ENCODE results near the gene PLCG1. TPM values are rescaled to one million over a fixed set of nuclear protein-coding genes. Genes with fewer than 3 reads are reported as not detected.

PLCG1 gene
- total and polyA plus RNA-seq, 2 experiments from 2014 or later: 27.4 to 206 TPM

DNA sequence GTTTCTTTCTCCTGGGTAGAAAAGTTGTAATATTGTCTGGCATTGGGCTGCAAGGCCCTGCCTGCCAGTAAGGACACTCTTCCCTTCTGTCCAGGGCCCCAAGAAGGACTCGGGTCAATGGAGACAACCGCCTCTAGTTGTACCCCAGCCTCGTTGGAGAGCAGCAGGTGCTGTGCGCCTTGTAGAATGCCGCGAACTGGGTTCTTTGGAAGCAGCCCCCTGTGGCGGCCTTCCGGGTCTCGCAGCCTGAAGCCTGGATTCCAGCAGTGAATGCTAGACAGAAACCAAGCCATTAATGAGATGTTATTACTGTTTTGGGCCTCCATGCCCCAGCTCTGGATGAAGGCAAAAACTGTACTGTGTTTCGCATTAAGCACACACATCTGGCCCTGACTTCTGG is 37.0 kb downstream of the PLCG1 start (continued):
- TF ChIP-seq, protein P1, sequence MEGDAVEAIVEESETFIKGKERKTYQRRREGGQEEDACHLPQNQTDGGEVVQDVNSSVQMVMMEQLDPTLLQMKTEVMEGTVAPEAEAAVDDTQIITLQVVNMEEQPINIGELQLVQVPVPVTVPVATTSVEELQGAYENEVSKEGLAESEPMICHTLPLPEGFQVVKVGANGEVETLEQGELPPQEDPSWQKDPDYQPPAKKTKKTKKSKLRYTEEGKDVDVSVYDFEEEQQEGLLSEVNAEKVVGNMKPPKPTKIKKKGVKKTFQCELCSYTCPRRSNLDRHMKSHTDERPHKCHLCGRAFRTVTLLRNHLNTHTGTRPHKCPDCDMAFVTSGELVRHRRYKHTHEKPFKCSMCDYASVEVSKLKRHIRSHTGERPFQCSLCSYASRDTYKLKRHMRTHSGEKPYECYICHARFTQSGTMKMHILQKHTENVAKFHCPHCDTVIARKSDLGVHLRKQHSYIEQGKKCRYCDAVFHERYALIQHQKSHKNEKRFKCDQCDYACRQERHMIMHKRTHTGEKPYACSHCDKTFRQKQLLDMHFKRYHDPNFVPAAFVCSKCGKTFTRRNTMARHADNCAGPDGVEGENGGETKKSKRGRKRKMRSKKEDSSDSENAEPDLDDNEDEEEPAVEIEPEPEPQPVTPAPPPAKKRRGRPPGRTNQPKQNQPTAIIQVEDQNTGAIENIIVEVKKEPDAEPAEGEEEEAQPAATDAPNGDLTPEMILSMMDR (conservative IDR thresholded peaks at IDR 0.05; ENCODE audit: low read depth in 2 of 2): no peak
- TF ChIP-seq EZH2phosphoT487 (IDR thresholded peaks at IDR 0.05; ENCODE audit: unreplicated experiment) (no peak), NANOG (IDR thresholded peaks at IDR 0.05; ENCODE audit: borderline replicate concordance) (no peak), CREB1 (CRISPR knock-in tag; IDR thresholded peaks at IDR 0.05; ENCODE audit: low read depth) (no peak), POLR2AphosphoS5 (IDR thresholded peaks at IDR 0.05; ENCODE audit: low read depth) (no peak), STAT1 (IDR thresholded peaks at IDR 0.05; ENCODE audit: unreplicated experiment) (no peak)
- TF ChIP-seq, protein P2, sequence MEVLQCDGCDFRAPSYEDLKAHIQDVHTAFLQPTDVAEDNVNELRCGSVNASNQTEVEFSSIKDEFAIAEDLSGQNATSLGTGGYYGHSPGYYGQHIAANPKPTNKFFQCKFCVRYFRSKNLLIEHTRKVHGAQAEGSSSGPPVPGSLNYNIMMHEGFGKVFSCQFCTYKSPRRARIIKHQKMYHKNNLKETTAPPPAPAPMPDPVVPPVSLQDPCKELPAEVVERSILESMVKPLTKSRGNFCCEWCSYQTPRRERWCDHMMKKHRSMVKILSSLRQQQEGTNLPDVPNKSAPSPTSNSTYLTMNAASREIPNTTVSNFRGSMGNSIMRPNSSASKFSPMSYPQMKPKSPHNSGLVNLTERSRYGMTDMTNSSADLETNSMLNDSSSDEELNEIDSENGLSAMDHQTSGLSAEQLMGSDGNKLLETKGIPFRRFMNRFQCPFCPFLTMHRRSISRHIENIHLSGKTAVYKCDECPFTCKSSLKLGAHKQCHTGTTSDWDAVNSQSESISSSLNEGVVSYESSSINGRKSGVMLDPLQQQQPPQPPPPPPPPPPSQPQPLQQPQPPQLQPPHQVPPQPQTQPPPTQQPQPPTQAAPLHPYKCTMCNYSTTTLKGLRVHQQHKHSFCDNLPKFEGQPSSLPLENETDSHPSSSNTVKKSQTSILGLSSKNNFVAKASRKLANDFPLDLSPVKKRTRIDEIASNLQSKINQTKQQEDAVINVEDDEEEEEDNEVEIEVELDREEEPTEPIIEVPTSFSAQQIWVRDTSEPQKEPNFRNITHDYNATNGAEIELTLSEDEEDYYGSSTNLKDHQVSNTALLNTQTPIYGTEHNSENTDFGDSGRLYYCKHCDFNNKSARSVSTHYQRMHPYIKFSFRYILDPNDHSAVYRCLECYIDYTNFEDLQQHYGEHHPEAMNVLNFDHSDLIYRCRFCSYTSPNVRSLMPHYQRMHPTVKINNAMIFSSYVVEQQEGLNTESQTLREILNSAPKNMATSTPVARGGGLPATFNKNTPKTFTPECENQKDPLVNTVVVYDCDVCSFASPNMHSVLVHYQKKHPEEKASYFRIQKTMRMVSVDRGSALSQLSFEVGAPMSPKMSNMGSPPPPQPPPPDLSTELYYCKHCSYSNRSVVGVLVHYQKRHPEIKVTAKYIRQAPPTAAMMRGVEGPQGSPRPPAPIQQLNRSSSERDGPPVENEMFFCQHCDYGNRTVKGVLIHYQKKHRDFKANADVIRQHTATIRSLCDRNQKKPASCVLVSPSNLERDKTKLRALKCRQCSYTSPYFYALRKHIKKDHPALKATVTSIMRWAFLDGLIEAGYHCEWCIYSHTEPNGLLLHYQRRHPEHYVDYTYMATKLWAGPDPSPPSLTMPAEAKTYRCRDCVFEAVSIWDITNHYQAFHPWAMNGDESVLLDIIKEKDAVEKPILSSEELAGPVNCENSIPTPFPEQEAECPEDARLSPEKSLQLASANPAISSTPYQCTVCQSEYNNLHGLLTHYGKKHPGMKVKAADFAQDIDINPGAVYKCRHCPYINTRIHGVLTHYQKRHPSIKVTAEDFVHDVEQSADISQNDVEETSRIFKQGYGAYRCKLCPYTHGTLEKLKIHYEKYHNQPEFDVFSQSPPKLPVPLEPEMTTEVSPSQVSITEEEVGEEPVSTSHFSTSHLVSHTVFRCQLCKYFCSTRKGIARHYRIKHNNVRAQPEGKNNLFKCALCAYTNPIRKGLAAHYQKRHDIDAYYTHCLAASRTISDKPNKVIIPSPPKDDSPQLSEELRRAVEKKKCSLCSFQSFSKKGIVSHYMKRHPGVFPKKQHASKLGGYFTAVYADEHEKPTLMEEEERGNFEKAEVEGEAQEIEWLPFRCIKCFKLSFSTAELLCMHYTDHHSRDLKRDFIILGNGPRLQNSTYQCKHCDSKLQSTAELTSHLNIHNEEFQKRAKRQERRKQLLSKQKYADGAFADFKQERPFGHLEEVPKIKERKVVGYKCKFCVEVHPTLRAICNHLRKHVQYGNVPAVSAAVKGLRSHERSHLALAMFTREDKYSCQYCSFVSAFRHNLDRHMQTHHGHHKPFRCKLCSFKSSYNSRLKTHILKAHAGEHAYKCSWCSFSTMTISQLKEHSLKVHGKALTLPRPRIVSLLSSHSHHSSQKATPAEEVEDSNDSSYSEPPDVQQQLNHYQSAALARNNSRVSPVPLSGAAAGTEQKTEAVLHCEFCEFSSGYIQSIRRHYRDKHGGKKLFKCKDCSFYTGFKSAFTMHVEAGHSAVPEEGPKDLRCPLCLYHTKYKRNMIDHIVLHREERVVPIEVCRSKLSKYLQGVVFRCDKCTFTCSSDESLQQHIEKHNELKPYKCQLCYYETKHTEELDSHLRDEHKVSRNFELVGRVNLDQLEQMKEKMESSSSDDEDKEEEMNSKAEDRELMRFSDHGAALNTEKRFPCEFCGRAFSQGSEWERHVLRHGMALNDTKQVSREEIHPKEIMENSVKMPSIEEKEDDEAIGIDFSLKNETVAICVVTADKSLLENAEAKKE (CRISPR knock-in tag; IDR thresholded peaks at IDR 0.05): no peak

DNA sequence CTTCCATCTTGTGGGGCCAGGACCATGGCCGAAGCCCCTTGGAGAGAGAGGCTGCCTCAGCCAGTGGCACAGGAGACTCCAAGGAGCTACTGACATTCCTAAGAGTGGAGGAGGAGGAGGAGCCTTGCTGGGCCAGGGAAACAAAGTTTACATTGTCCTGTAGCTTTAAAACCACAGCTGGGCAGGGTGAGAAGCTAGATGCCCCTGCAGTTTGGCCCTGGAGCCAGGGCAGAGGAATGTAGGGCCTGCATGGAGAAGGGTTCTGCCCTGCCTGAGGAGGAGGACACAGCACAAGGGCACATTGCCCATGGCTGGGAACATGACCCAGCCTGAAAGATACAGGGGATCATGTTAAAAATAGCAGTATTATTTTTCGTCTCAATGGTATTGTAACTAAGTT is 37.4 kb downstream of the PLCG1 start:
- peaks cover 8% of the 10 kb centered on the region for H4K20me1 ChIP-seq (replicated peaks; ENCODE audit: insufficient read depth)
- TF ChIP-seq CREB1 (CRISPR knock-in tag; IDR thresholded peaks at IDR 0.05; ENCODE audit: low read depth) (no peak), NANOG (IDR thresholded peaks at IDR 0.05; ENCODE audit: borderline replicate concordance) (no peak), POLR2AphosphoS5 (IDR thresholded peaks at IDR 0.05; ENCODE audit: low read depth) (no peak), ZNF331 (CRISPR knock-in tag; IDR thresholded peaks at IDR 0.05; ENCODE audit: low read depth) (no peak), ZNF114 (CRISPR knock-in tag; IDR thresholded peaks at IDR 0.05) (no peak)
- TF ChIP-seq, protein P1 (conservative IDR thresholded peaks at IDR 0.05; ENCODE audit: low read depth in 2 of 2): no peak
- TF ChIP-seq, protein P3, sequence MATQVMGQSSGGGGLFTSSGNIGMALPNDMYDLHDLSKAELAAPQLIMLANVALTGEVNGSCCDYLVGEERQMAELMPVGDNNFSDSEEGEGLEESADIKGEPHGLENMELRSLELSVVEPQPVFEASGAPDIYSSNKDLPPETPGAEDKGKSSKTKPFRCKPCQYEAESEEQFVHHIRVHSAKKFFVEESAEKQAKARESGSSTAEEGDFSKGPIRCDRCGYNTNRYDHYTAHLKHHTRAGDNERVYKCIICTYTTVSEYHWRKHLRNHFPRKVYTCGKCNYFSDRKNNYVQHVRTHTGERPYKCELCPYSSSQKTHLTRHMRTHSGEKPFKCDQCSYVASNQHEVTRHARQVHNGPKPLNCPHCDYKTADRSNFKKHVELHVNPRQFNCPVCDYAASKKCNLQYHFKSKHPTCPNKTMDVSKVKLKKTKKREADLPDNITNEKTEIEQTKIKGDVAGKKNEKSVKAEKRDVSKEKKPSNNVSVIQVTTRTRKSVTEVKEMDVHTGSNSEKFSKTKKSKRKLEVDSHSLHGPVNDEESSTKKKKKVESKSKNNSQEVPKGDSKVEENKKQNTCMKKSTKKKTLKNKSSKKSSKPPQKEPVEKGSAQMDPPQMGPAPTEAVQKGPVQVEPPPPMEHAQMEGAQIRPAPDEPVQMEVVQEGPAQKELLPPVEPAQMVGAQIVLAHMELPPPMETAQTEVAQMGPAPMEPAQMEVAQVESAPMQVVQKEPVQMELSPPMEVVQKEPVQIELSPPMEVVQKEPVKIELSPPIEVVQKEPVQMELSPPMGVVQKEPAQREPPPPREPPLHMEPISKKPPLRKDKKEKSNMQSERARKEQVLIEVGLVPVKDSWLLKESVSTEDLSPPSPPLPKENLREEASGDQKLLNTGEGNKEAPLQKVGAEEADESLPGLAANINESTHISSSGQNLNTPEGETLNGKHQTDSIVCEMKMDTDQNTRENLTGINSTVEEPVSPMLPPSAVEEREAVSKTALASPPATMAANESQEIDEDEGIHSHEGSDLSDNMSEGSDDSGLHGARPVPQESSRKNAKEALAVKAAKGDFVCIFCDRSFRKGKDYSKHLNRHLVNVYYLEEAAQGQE (IDR thresholded peaks at IDR 0.05; ENCODE audit: unreplicated experiment): no peak

More for the DNA sequence above, 37.4 kb downstream of the PLCG1 start:
- Mint-ChIP-seq H3K27me3 (ENCODE audit: insufficient read depth, low read depth, poor library complexity) (peaks cover 15% of the 10 kb centered on the region), H3K4me1 (peaks cover 16% of the 10 kb centered on the region; the same call in 2 of the 3 replicates), H3K36me3 (ENCODE audit: low read depth) (peaks cover 78% of the 10 kb centered on the region), H3K27ac (no peak overlapping the region), H3K4me3 (no peak overlapping the region), H3K9me3 (no peaks in the 10 kb centered on the region; the same call in 2 of the 3 replicates)
- Histone ChIP-seq H3K9me2 (ENCODE audit: insufficient read depth) (no peaks in the 10 kb centered on the region), H3K27ac (ENCODE audit: low read depth) (no peak overlapping the region), H3K4me1 (ENCODE audit: insufficient read depth) (peaks cover 5% of the 10 kb centered on the region; the same call in 1 of the 2 replicates), H3K27me3 (ENCODE audit: insufficient read depth) (no peaks in the 10 kb centered on the region), H3F3A (replicated peaks; ENCODE audit: low read depth) (peaks cover 6% of the 10 kb centered on the region; the same call in 1 of the 2 replicates), H3K4me3 (no peak overlapping the region), H3K36me3 (ENCODE audit: insufficient read depth) (peaks cover 31% of the 10 kb centered on the region), H2AFZ (no peak overlapping the region), H3K79me2 (replicated peaks; ENCODE audit: insufficient read depth) (no peaks in the 10 kb centered on the region), H3K4me2 (no peak overlapping the region)
- DNase-seq (ENCODE audit: low spot score): no peak
- ATAC-seq: no peak

All from GM23338 (cell line).